GM12878 (cell line): Measurements from ENCODE around the gene NUB1. TPM values are rescaled to one million over a fixed set of nuclear protein-coding genes. Genes with fewer than 3 reads are reported as not detected.

Experiments
- ATAC-seq: fragments of 200-7000 bp; cut with Tn5 transposase; 3 replicates; pipeline ENCODE4 v1.9.1; 2020; ENCODE audit warnings: mild to moderate bottlenecking, moderate library complexity
- BruUV-seq: library from RNA; stranded (reverse); fragments of 400-500 nt; replicated peaks from 2 replicates; lab custom pipeline; 2021; lab: Mats Ljungman, UMichigan
- CTCF ChIA-PET: fragments of 300-600 bp; sonication (Branson Sonifier 250); formaldehyde crosslinking; extraction: SDS; loops from one replicate; lab custom pipeline; 2021; ENCODE audit warnings: inconsistent platforms; lab: Yijun Ruan, JAX
- POLR2A ChIA-PET: fragments of 350-600 bp; formaldehyde crosslinking; extraction: SDS; loops from one replicate; lab custom pipeline; 2021; ENCODE audit warnings: inconsistent platforms; lab: Charles Lee
- RAD21 ChIA-PET: fragments of 300-600 bp; sonication (Branson Sonifier 250); formaldehyde crosslinking; loops from one replicate; lab custom pipeline; 2023; ENCODE audit warnings: antibody characterized with exemption; ENCODE audit not compliant: unreplicated experiment; lab: Charles Lee
- SMC1A ChIA-PET: fragments of 300-600 bp; sonication (Branson Sonifier 250); formaldehyde crosslinking; loops from one replicate; lab custom pipeline; 2023; ENCODE audit not compliant: unreplicated experiment, uncharacterized antibody; lab: Charles Lee
- DNase-seq: peaks from one replicate; pipeline ENCODE4 v3.0.0-alpha.2; 2011; ENCODE audit warnings: low read depth, low spot score
- FAIRE-seq: peaks from 3 replicates; lab custom pipeline; 2011; peaks lifted over from hg19 to GRCh38; lab: Jason Lieb, UNC
- H2AFZ ChIP-seq: 2 replicates; pipeline ENCODE4 v1.6.0; 2011; ENCODE audit warnings: low read depth, low read length, control low read depth; ENCODE audit not compliant: control insufficient read depth
- H3K27ac ChIP-seq: 2 replicates; pipeline ENCODE4 v1.5.1; 2011; ENCODE audit warnings: control low read depth; ENCODE audit not compliant: control insufficient read depth, insufficient read depth
- H3K27me3 ChIP-seq, 2 experiments: replicated peaks in 1 of 2; 2 replicates each; pipeline versions ENCODE4 v1.6.0 to v1.6.1; 2011; ENCODE audit warnings: low read length in 1 of 2; ENCODE audit not compliant: control insufficient read depth in 2 of 2, insufficient read depth in 2 of 2
- H3K36me3 ChIP-seq, 2 experiments: 2 replicates each; pipeline ENCODE4 v1.5.1; 2011; ENCODE audit warnings: low read length in 1 of 2; ENCODE audit not compliant: control insufficient read depth in 2 of 2, insufficient read depth in 2 of 2
- H3K4me1 ChIP-seq: 2 replicates; pipeline ENCODE4 v1.6.1; 2011; ENCODE audit warnings: mild to moderate bottlenecking, low read length, moderate library complexity, mixed read lengths; ENCODE audit not compliant: control insufficient read depth, insufficient read depth
- H3K4me2 ChIP-seq: 2 replicates; pipeline ENCODE4 v1.6.0; 2011; ENCODE audit warnings: control low read depth; ENCODE audit not compliant: control insufficient read depth, insufficient read depth
- H3K4me3 ChIP-seq: fragments of 200-600 bp; sonication (generic); 2 replicates; pipeline ENCODE4 v1.5.1; 2016
- H3K79me2 ChIP-seq: 2 replicates; pipeline ENCODE4 v1.6.0; 2011; ENCODE audit warnings: low read length; ENCODE audit not compliant: control insufficient read depth, insufficient read depth
- H3K9ac ChIP-seq: 2 replicates; pipeline ENCODE4 v1.8.0; 2011; ENCODE audit warnings: low read length, control low read depth, mixed read lengths; ENCODE audit not compliant: control insufficient read depth, insufficient read depth
- H3K9me3 ChIP-seq: replicated peaks from 3 replicates; pipeline ENCODE4 v1.5.1; 2011; ENCODE audit warnings: mild to moderate bottlenecking, low read length; ENCODE audit not compliant: control insufficient read depth, insufficient read depth
- H4K20me1 ChIP-seq: 2 replicates; pipeline ENCODE4 v1.6.0; 2011; ENCODE audit not compliant: control insufficient read depth, insufficient read depth
- BACH1 ChIP-seq: fragments of 450-650 bp; IDR thresholded peaks from 2 replicates; pipeline ENCODE4 v1.6.1; 2017; ENCODE audit warnings: mild to moderate bottlenecking, borderline replicate concordance
- BMI1 ChIP-seq: fragments of 450-650 bp; IDR thresholded peaks from 2 replicates; pipeline ENCODE4 v1.6.1; 2016; ENCODE audit warnings: mild to moderate bottlenecking, moderate library complexity, borderline replicate concordance
- ETV6 ChIP-seq, 2 experiments: fragments of 450-650 bp in 1 of 2; IDR thresholded peaks in 1 of 2; conservative IDR thresholded peaks in 1 of 2; 2 replicates each; pipeline ENCODE4 v1.6.1; 2014; ENCODE audit warnings: antibody characterized with exemption in 1 of 2, borderline replicate concordance in 1 of 2, low read depth in 1 of 2, mild to moderate bottlenecking in 1 of 2, moderate library complexity in 1 of 2
- GABPA ChIP-seq: IDR thresholded peaks from 2 replicates; pipeline ENCODE4 v1.6.1; 2014; ENCODE audit warnings: antibody characterized with exemption, low read depth, mild to moderate bottlenecking, inconsistent platforms
- HDAC2 ChIP-seq: fragments of 200-600 bp; sonication (generic); IDR thresholded peaks from 2 replicates; pipeline ENCODE4 v1.6.1; 2017
- MYB ChIP-seq: fragments of 150-350 bp; IDR thresholded peaks from 2 replicates; pipeline ENCODE4 v1.6.1; 2014; ENCODE audit warnings: mild to moderate bottlenecking, low read depth, low read length, borderline replicate concordance
- POLR2AphosphoS5 ChIP-seq: IDR thresholded peaks from 2 replicates; pipeline ENCODE4 v1.6.1; 2011; ENCODE audit warnings: mild to moderate bottlenecking, low read length, inconsistent platforms
- RFX5 ChIP-seq: IDR thresholded peaks from 2 replicates; pipeline ENCODE4 v1.6.1; 2011; ENCODE audit warnings: low read depth, low read length, improper control_type of control experiment
- STAT1 ChIP-seq: fragments of 450-650 bp; conservative IDR thresholded peaks from 2 replicates; pipeline ENCODE4 v1.6.1; 2014; ENCODE audit warnings: antibody characterized with exemption, mild to moderate bottlenecking
- ZNF274 ChIP-seq: IDR thresholded peaks from one replicate; pipeline ENCODE4 v1.8.0; 2011; ENCODE audit not compliant: insufficient read length, insufficient read depth
- WGBS: methylation state at CpG from one replicate; pipeline ENCODE4 v1.1.6; 2016; ENCODE audit warnings: low lambda C conversion rate; ENCODE audit not compliant: insufficient replicate concordance, insufficient coverage; ENCODE audit errors: missing lambda C conversion rate; 5-methylcytosine and 5-hydroxymethylcytosine counted together
- in situ Hi-C: fragments of 300-500 bp; cut with MboI; formaldehyde crosslinking; loops from 9 replicates; pipeline ENCODE4 v1.14.3; 2018; ENCODE audit warnings: mixed read lengths
- intact Hi-C: fragments of 100-400 bp; cut with micrococcal nuclease; formaldehyde crosslinking; loops from one replicate; pipeline ENCODE4 v1.14.2; 2022; ENCODE audit not compliant: unreplicated experiment
- polyA plus RNA-seq, 11 experiments: library from polyadenylated mRNA; depleted of rRNA in 4 of 11; unstranded in 6 of 11; stranded (reverse) in 5 of 11; fragments of >200 nt; fragmentation: Nextera tagmentation in 4 of 11; fragmentation: Illumina TruSeq in 1 of 11; extraction: Ambion mirVana in 4 of 11; extraction: Trizol in 1 of 11; gene quantifications; 1 replicate in 1 of 11; 2 replicates in 10 of 11; pipeline versions ENCODE4 v1.2.1 to v1.2.3, GENCODE V29; 2011 to 2016; ENCODE audit warnings: inconsistent platforms in 2 of 11, missing spikeins in 2 of 11, low read depth in 1 of 11
- total RNA-seq, 4 experiments: library from RNA; depleted of rRNA in 3 of 4; stranded (reverse); fragments of >200 nt in 3 of 4; fragmentation: Illumina TruSeq in 1 of 4; extraction: Trizol in 1 of 4; gene quantifications; 2 replicates each; pipeline versions ENCODE4 v1.2.1 to v1.2.3, GENCODE V29; 2013 to 2021
- TF ChIP-seq, protein P1 (sequence below): IDR thresholded peaks from 2 replicates; pipeline ENCODE4 v1.6.1; 2012; ENCODE audit warnings: low read depth, low read length, improper control_type of control experiment
- TF ChIP-seq, protein P2 (sequence below): fragments of 450-650 bp; IDR thresholded peaks from 2 replicates; pipeline ENCODE4 v1.6.1; 2017; ENCODE audit warnings: antibody characterized with exemption, mild to moderate bottlenecking, moderate library complexity

The NUB1 gene
- total and polyA plus RNA-seq, 10 of the 15 experiments (the other 5 are each of a cell fraction or from before 2014, with no cell fraction given), result 24.1 to 102 (median 49.0) TPM

DNA sequence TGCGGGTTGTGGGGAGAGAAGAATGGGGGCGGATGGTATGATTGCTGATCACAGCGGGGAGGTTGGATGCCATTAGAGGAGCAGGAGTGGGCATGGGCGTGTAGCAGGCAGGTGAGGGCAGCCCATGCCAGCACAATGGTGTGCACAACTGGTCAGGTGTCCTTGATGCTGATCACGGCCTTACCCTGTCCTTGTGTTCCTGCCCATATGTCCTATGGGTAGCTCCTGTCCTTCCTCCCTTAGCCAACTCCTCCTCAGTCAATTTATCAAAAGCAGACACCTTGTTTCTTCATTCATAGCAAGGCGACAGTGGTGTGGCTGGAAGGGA lies 37.5 kb downstream of the NUB1 start:
- no peaks in the 10 kb centered on the region for H3K79me2 ChIP-seq
- TF ChIP-seq BACH1 (no peak), STAT1 (no peak), RFX5 (no peak), ETV6 (conservative IDR thresholded peaks at IDR 0.05 in 1 of 2, IDR thresholded peaks at IDR 0.05 in 1 of 2; ENCODE audit: borderline replicate concordance in 1 of 2, low read depth in 1 of 2) (no peak), POLR2AphosphoS5 (no peak)
- no TSS peak for BruUV-seq
- H3K4me2 ChIP-seq, result no peak overlapping the region
- no peak overlapping the region for H3K27ac ChIP-seq
- ChIA-PET SMC1A (no interaction called here), POLR2A (no interaction called here), CTCF (interaction anchor here (1.4 kb wide), 1 partner anchor 11 kb away, joined by 4 read pairs; no protein-coding TSS in a partner anchor), RAD21 (no interaction called here)
- intact Hi-C loops, result no loop called here
- no peak for DNase-seq
- no peaks in the 10 kb centered on the region for H4K20me1 ChIP-seq
- no peak for ATAC-seq
- no peak overlapping the region for H3K9ac ChIP-seq
- H3K4me3 ChIP-seq, result no peak overlapping the region
- H3K4me1 ChIP-seq, result peaks cover 7% of the 10 kb centered on the region
- no peaks in the 10 kb centered on the region; the same call in 2 of the 3 replicates for H3K9me3 ChIP-seq
- 80% methylated on average over 6 of the region's 6 CpGs for WGBS
- FAIRE-seq, result no peak
- peaks cover 7 to 17% of the 10 kb centered on the region in 2 experiments; a peak in 3 of 4 replicates for H3K36me3 ChIP-seq
- in situ Hi-C loops, result no loop called here
- no peak overlapping the region for H2AFZ ChIP-seq
- peaks cover 2 to 3% of the 10 kb centered on the region in 2 experiments; a peak in 2 of 4 replicates for H3K27me3 ChIP-seq

DNA sequence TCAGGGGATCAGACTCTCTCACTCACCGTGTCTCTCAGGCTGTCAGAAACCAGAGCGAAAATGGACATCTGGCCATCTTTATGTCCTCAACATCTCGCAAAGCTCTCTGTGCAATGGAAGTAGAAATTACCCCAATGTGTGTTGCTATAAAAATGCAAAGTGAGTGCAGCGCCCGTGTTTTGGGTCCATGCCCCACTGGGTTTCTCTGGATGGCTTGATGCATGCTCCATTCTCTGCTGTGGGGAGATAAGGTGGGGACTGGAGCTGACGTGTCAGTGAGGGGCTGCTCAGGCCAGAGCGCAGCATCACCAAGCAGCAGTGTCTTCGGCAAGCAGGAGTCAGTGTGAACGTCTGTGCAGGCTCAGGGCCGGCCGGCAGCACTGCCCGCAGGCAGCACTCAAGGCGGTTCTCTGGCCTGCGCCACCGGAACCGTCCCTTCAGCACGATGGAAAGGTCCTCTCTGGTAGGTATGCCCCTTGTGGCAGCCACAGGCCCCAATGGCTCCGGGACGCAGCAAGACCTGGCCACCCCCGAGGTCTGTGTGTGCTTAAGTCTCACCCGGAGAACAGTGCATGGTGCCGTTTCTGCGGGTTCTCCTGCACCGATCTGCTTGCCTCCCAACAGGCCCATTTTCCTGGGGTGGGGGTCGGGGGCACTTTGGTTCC lies 38.1 kb downstream of the NUB1 start:
- Histone ChIP-seq H3K36me3 (peaks cover 7 to 14% of the 10 kb centered on the region in 2 experiments; a peak in 3 of 4 replicates), H3K9ac (no peak overlapping the region), H3K9me3 (no peaks in the 10 kb centered on the region; the same call in 2 of the 3 replicates), H3K4me2 (no peak overlapping the region), H3K4me3 (no peak overlapping the region), H3K27ac (no peak overlapping the region), H3K27me3 (peaks cover 2 to 3% of the 10 kb centered on the region in 2 experiments; a peak in 2 of 4 replicates), H3K4me1 (peaks cover 7% of the 10 kb centered on the region), H4K20me1 (no peaks in the 10 kb centered on the region), H3K79me2 (no peaks in the 10 kb centered on the region), H2AFZ (no peak overlapping the region)
- no peak for DNase-seq
- SMC1A ChIA-PET, result no interaction called here
- CTCF ChIA-PET, result no interaction called here
- RAD21 ChIA-PET, result no interaction called here
- BruUV-seq, result no TSS peak
- 96% methylated on average over 25 of the region's 25 CpGs for WGBS
- in situ Hi-C loops, result loop anchor here (5.0 kb wide), 1 partner anchor 68 kb away; no protein-coding TSS in a partner anchor
- POLR2A ChIA-PET, result no interaction called here
- no peak for FAIRE-seq
- no peak for ATAC-seq
- intact Hi-C loops, result no loop called here
- TF ChIP-seq HDAC2 (no peak), GABPA (no peak), MYB (no peak), ZNF274 (no peak), BMI1 (no peak)
- TF ChIP-seq, protein P1, sequence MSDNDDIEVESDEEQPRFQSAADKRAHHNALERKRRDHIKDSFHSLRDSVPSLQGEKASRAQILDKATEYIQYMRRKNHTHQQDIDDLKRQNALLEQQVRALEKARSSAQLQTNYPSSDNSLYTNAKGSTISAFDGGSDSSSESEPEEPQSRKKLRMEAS, result no peak
- TF ChIP-seq, protein P2, sequence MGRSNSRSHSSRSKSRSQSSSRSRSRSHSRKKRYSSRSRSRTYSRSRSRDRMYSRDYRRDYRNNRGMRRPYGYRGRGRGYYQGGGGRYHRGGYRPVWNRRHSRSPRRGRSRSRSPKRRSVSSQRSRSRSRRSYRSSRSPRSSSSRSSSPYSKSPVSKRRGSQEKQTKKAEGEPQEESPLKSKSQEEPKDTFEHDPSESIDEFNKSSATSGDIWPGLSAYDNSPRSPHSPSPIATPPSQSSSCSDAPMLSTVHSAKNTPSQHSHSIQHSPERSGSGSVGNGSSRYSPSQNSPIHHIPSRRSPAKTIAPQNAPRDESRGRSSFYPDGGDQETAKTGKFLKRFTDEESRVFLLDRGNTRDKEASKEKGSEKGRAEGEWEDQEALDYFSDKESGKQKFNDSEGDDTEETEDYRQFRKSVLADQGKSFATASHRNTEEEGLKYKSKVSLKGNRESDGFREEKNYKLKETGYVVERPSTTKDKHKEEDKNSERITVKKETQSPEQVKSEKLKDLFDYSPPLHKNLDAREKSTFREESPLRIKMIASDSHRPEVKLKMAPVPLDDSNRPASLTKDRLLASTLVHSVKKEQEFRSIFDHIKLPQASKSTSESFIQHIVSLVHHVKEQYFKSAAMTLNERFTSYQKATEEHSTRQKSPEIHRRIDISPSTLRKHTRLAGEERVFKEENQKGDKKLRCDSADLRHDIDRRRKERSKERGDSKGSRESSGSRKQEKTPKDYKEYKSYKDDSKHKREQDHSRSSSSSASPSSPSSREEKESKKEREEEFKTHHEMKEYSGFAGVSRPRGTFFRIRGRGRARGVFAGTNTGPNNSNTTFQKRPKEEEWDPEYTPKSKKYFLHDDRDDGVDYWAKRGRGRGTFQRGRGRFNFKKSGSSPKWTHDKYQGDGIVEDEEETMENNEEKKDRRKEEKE, result no peak
